IMR-90 (cell line): ENCODE data around the gene SYTL3. TPM values are rescaled to one million over a fixed set of nuclear protein-coding genes. Genes with fewer than 3 reads are reported as not detected.

Experiments
- ATAC-seq: fragments of 200-7000 bp; cut with Tn5 transposase; 2 replicates; pipeline ENCODE4 v1.9.1; 2020; ENCODE audit warnings: low read depth, mild to moderate bottlenecking, moderate library complexity
- BruUV-seq: library from RNA; stranded (reverse); fragments of 400-500 nt; replicated peaks from 2 replicates; lab custom pipeline; 2021; lab: Mats Ljungman, UMichigan
- CTCF ChIA-PET: fragments of 300-600 bp; formaldehyde crosslinking; extraction: SDS; loops from one replicate; lab custom pipeline; 2021; ENCODE audit warnings: antibody characterized with exemption; lab: Yijun Ruan, JAX
- POLR2A ChIA-PET: fragments of 300-600 bp; sonication (Branson Sonifier 250); formaldehyde crosslinking; loops from one replicate; lab custom pipeline; 2022; ENCODE audit warnings: antibody characterized with exemption; ENCODE audit not compliant: unreplicated experiment; lab: Charles Lee
- DNase-seq: peaks from one replicate; pipeline ENCODE4 v3.0.0; 2013
- H2AFZ ChIP-seq: replicated peaks from 2 replicates; pipeline ENCODE3; 2013; ENCODE audit warnings: low read length, mild to moderate bottlenecking; ENCODE audit not compliant: poor library complexity
- H2AK5ac ChIP-seq: 2 replicates; pipeline ENCODE4 v1.6.1; 2013; ENCODE audit warnings: low read depth, low read length, inconsistent platforms
- H2AK9ac ChIP-seq: replicated peaks from 2 replicates; pipeline ENCODE3; 2013; ENCODE audit warnings: mild to moderate bottlenecking, low read depth, low read length, moderate library complexity; ENCODE audit not compliant: poor library complexity
- H2BK120ac ChIP-seq: 2 replicates; pipeline ENCODE4 v1.6.1; 2013; ENCODE audit warnings: low read depth, low read length, inconsistent platforms
- H2BK15ac ChIP-seq: 3 replicates; pipeline ENCODE4 v1.6.1; 2013; ENCODE audit warnings: low read depth, low read length, inconsistent platforms
- H2BK20ac ChIP-seq: 2 replicates; pipeline ENCODE4 v1.6.1; 2013; ENCODE audit warnings: low read depth, mild to moderate bottlenecking, inconsistent platforms, low read length, moderate library complexity
- H2BK5ac ChIP-seq: 2 replicates; pipeline ENCODE4 v1.6.1; 2013; ENCODE audit warnings: mild to moderate bottlenecking, low read depth, low read length, inconsistent platforms; ENCODE audit not compliant: poor library complexity, severe bottlenecking
- H3K14ac ChIP-seq: replicated peaks from 2 replicates; pipeline ENCODE4 v1.6.1; 2013; ENCODE audit warnings: low read depth, low read length, inconsistent platforms
- H3K18ac ChIP-seq: 2 replicates; pipeline ENCODE4 v1.6.1; 2013; ENCODE audit warnings: low read depth, low read length, control low read depth
- H3K23ac ChIP-seq: 2 replicates; pipeline ENCODE4 v1.6.1; 2013; ENCODE audit warnings: low read depth, low read length, inconsistent platforms
- H3K27ac ChIP-seq: 2 replicates; pipeline ENCODE4 v1.5.1; 2013; ENCODE audit warnings: mild to moderate bottlenecking, control low read depth, low read length; ENCODE audit not compliant: insufficient read depth
- H3K27me3 ChIP-seq: 2 replicates; pipeline ENCODE4 v1.6.1; 2013; ENCODE audit warnings: low read length; ENCODE audit not compliant: control insufficient read depth, insufficient read depth
- H3K36me3 ChIP-seq: 2 replicates; pipeline ENCODE4 v1.6.1; 2013; ENCODE audit warnings: low read length, mixed read lengths; ENCODE audit not compliant: control insufficient read depth, insufficient read depth
- H3K4ac ChIP-seq: 2 replicates; pipeline ENCODE4 v1.6.1; 2013; ENCODE audit warnings: low read depth, low read length, inconsistent platforms
- H3K4me1 ChIP-seq: 2 replicates; pipeline ENCODE4 v1.6.1; 2013; ENCODE audit warnings: low read length, mixed read lengths; ENCODE audit not compliant: control insufficient read depth, insufficient read depth
- H3K4me2 ChIP-seq: 2 replicates; pipeline ENCODE4 v1.6.1; 2013; ENCODE audit warnings: low read depth, mild to moderate bottlenecking, control low read depth, low read length, moderate library complexity
- H3K4me3 ChIP-seq: 2 replicates; pipeline ENCODE4 v1.5.1; 2013; ENCODE audit warnings: low read depth, mild to moderate bottlenecking, control low read depth, low read length, moderate library complexity; ENCODE audit not compliant: insufficient read depth
- H3K56ac ChIP-seq: 2 replicates; pipeline ENCODE4 v1.6.1; 2013; ENCODE audit warnings: low read length, inconsistent platforms; ENCODE audit not compliant: insufficient read depth; ENCODE audit errors: extremely low read depth
- H3K79me1 ChIP-seq, 2 experiments: 2 replicates each; pipeline ENCODE4 v1.6.1; 2013; ENCODE audit warnings: low read length in 2 of 2, inconsistent platforms in 1 of 2, low read depth in 1 of 2
- H3K9ac ChIP-seq: 2 replicates; pipeline ENCODE4 v1.6.1; 2013; ENCODE audit warnings: low read depth, low read length, control low read depth
- H3K9me1 ChIP-seq: 2 replicates; pipeline ENCODE4 v1.6.1; 2013; ENCODE audit warnings: low read length, inconsistent platforms; ENCODE audit not compliant: insufficient read depth
- H3K9me3 ChIP-seq: 2 replicates; pipeline ENCODE4 v1.6.1; 2013; ENCODE audit warnings: low read length; ENCODE audit not compliant: control insufficient read depth, insufficient read depth
- H4K20me1 ChIP-seq: 2 replicates; pipeline ENCODE4 v1.6.1; 2013; ENCODE audit warnings: low read length, inconsistent platforms; ENCODE audit not compliant: insufficient read depth
- H4K5ac ChIP-seq: 2 replicates; pipeline ENCODE4 v1.6.1; 2013; ENCODE audit warnings: mild to moderate bottlenecking, low read depth, low read length, control low read depth
- H4K8ac ChIP-seq, 2 experiments: 2 replicates each; pipeline ENCODE4 v1.6.1; 2013; ENCODE audit warnings: low read depth in 2 of 2, low read length in 2 of 2, control low read depth in 1 of 2, inconsistent platforms in 1 of 2
- H4K91ac ChIP-seq: 2 replicates; pipeline ENCODE4 v1.6.1; 2013; ENCODE audit warnings: low read depth, low read length, inconsistent platforms; ENCODE audit not compliant: insufficient read depth
- POLR2A ChIP-seq: IDR thresholded peaks from 2 replicates; pipeline ENCODE4 v1.6.1; 2012; ENCODE audit warnings: mild to moderate bottlenecking, low read depth, low read length
- WGBS, 2 experiments: methylation state at CpG; one replicate each; pipeline versions ENCODE4 v1.1.5 to v1.1.7; 2013; ENCODE audit warnings: missing lambda C conversion rate in 2 of 2; ENCODE audit not compliant: insufficient read length in 1 of 2; ENCODE audit errors: extremely low coverage in 2 of 2; 5-methylcytosine and 5-hydroxymethylcytosine counted together
- dilution Hi-C: fragments of 300-500 bp; cut with HindIII; formaldehyde crosslinking; loops from one replicate; pipeline ENCODE4 v1.14.3; 2018; ENCODE audit warnings: low sequenced_read_pairs; ENCODE audit not compliant: unreplicated experiment
- in situ Hi-C: fragments of 300-500 bp; cut with MboI; formaldehyde crosslinking; loops from 3 replicates; pipeline ENCODE4 v1.14.3; 2019; ENCODE audit warnings: low sequenced_read_pairs, inconsistent platforms, mixed read lengths
- intact Hi-C: fragments of 100-400 bp; cut with micrococcal nuclease; formaldehyde crosslinking; loops from 2 replicates; pipeline ENCODE4 v1.10.0; 2022
- polyA plus RNA-seq, 3 experiments: library from polyadenylated mRNA; depleted of rRNA; stranded (reverse); fragments of >200 nt; gene quantifications; 2 replicates each; pipeline ENCODE4 v1.2.3, GENCODE V29; 2012; ENCODE audit warnings: low replicate concordance in 1 of 3
- total RNA-seq: library from RNA; depleted of rRNA; stranded (reverse); fragments of >200 nt; gene quantifications from 2 replicates; pipeline ENCODE4 v1.2.3, GENCODE V29; 2012

The SYTL3 gene
- total and polyA plus RNA-seq, 2 of the 4 experiments (the other 2 are of a cell fraction): 2.9 to 4.3 TPM

GRCh38 chr6:158640519-158640918 lies 9.3 kb upstream of the SYTL3 start:
- dilution Hi-C loops: no loop called here
- no peak overlapping the region for H3K56ac ChIP-seq
- peak overlapping the region; percentile 62; the same call in 1 of the 2 replicates for H3K27ac ChIP-seq
- H2AK9ac ChIP-seq: no peak overlapping the region
- ChIA-PET CTCF (no interaction called here), POLR2A (no interaction called here)
- DNase-seq: no peak
- intact Hi-C loops: no loop called here
- in situ Hi-C loops: loop anchor here (25.0 kb wide), 1 partner anchor 1072 kb away; no protein-coding TSS in a partner anchor
- peak overlapping the region; percentile 26; the same call in 1 of the 2 replicates for H3K4ac ChIP-seq
- no peak for ATAC-seq
- peaks cover 18% of the 10 kb centered on the region for H3K9me1 ChIP-seq
- H2BK15ac ChIP-seq: no peak overlapping the region
- 0 out of 2 replicates have a peak overlapping the region, but pooled peaks have one; percentile 62 for H2AK5ac ChIP-seq
- no peak for TF ChIP-seq POLR2A
- H2BK120ac ChIP-seq: no peak overlapping the region
- peak overlapping the region; percentile 43 for H2BK5ac ChIP-seq
- peaks cover 20% of the 10 kb centered on the region for H3K4me1 ChIP-seq
- H4K91ac ChIP-seq: no peak overlapping the region; the same call in 1 of the 2 replicates
- no peak overlapping the region for H2AFZ ChIP-seq
- H3K23ac ChIP-seq: peak overlapping the region; percentile 36
- peaks cover 30 to 71% of the 10 kb centered on the region in 2 experiments for H3K79me1 ChIP-seq
- no peak overlapping the region for H3K18ac ChIP-seq
- H4K20me1 ChIP-seq: peaks cover 36% of the 10 kb centered on the region
- peak overlapping the region; percentile 71 for H3K4me2 ChIP-seq
- 0 out of 2 replicates have a peak overlapping the region, but pooled peaks have one; percentile 25 for H3K14ac ChIP-seq
- WGBS, 2 experiments: no CpG with 5 or more reads among the region's 2 CpGs
- no peak overlapping the region for H3K4me3 ChIP-seq
- H2BK20ac ChIP-seq: no peak overlapping the region
- BruUV-seq: no TSS peak
- H3K9me3 ChIP-seq: no peaks in the 10 kb centered on the region
- peak overlapping the region; percentile 42; the same call in 1 of the 2 replicates for H3K9ac ChIP-seq
- H3K36me3 ChIP-seq: peaks cover 24% of the 10 kb centered on the region
- 0 out of 2 replicates have a peak overlapping the region, but pooled peaks have one; percentile 12 for H4K5ac ChIP-seq
- H4K8ac ChIP-seq: no peak overlapping the region
- H3K27me3 ChIP-seq: no peaks in the 10 kb centered on the region
